GM18502 (cell line): ENCODE data around the gene XRCC5.
"Not testable (repeated sequence)": the region's sequence is repeated elsewhere in the genome, so short reads cannot be mapped to it uniquely, and the experiment has no call there.

Experiments
- ATAC-seq: cut with Tn5 transposase; IDR thresholded peaks from one replicate; pipeline ENCODE4 v1.9.1; 2021; ENCODE audit warnings: mild to moderate bottlenecking; ENCODE audit not compliant: unreplicated experiment, poor library complexity

Gene XRCC5

DNA sequence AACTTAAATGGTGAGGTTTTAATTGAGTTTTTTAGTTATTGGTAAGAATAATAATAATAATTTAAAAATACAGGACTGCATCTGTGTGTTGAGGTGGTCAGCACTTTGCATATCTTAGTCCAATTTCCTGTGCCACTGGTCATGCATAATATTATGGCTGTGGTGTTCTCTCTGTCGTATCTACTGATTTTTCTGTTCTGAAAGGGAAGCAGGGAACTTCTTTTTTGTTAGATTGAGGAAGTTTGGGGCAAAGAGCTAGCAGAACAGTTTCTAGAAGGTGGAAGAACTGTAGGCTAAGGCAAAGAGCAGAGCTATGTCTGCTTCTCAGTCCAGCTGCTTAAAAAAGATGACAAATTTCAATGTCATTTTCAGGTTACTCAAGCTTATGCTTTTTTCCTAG is 74.3 kb downstream of the XRCC5 start:
- ATAC-seq: no peak

DNA sequence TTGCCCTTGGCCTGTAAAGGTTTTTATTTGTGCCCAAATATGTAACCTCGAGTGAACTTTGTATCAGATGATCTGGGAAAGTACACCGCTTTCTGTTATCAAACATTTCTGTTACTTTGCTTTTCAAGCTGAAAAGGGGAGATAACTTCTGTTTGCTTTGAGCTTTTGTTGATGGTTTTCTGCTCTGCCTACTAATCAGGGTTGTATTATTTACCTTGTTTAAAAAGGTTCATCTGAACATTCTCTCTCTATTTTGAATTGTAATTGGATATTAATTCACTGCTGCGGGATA is 79.4 kb downstream of the XRCC5 start:
- no peak for ATAC-seq

DNA sequence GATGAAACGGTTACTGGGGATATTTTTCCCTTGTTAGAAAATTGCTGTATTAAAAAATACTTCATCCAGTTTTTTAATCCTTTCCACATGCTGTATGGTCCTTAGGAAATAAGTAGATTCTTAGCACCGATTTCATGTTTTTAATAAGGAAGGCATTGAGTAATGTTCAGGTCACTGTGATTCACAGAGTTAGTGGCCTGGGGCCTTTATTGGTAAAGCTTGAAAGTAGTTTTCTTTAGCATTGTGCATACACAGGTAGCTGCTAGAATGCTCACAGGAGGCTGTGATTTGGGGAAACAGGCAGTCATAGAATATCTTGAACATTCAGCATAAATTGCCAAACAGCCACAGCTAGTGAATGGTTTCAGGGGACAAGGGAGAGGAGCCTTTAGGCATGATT is 79.8 kb downstream of the XRCC5 start:
- no peak for ATAC-seq

DNA sequence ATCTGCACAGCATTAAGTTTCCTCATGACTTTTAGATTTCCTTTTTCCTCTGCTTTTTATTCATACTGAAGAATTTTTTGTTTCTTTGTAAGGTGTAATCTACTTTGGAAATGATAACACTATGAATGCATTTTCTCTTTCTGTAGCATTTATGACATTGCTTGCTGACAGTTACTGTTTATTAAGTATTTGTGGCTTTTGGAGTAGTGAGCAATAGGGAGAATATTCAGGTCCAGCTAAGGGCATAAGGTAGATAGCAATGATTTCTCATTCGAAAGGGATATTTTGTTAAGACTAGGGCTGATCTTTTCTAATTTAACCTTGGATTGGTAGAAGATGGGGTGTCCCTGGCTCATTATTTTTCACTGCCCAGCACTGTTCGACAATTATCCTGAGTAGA is 80.3 kb downstream of the XRCC5 start:
- ATAC-seq: no peak

DNA sequence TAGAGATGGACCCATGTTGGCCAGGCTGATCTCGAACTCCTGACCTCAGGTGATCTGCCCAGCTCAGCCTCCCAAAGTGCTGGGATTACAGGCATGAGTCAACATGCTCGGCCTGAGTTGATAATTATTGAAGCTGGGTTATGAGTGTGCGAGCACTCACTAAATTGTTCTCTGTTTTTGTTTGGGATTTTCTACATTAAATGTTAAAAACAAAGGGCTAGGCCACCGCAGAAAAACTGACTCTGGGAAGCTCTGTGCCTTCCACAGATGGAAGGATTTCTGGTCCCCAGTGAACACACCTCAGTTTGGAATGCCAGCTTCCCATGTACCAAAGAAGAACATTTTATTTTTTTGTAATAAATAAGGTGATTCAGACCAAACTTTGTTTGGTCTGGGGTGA is 83.0 kb downstream of the XRCC5 start:
- no peak for ATAC-seq

DNA sequence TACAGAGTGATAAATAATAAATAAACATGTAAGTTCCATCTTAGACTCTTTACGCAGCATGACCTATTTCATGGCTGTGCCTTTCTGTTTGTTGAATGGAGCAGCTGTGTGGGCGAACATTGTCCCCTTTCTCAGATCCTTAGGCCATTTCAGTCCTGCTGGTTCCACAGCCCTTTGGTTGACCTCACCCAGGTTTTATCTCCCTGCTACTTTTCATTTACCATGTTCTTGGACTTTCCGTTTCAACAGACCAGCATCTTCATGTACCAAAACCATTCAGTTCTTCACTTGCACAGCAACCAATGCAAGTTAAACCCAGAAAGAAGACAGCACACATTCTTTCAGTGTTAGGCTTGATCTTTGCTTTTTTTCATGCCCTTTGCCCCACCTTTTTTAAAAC is 83.8 kb downstream of the XRCC5 start:
- ATAC-seq: no peak

DNA sequence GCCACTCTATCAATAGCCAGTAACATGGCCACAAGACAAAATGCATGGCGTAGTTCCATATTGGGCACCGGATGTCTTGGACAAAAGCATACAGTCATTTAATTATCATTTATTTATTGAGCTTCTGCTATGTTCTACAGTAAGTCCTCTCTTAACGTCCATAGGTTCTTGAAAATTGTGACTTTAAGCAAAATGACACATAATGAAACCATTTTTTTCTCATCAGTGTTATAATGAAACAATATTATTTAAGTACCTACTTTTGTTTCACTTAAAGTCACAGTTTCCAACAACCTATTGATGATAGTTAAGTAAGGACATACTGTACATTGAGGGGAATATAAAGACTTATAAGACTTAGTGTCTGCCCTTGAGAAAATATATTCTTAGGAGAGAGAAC is 84.9 kb downstream of the XRCC5 start:
- no peak for ATAC-seq

DNA sequence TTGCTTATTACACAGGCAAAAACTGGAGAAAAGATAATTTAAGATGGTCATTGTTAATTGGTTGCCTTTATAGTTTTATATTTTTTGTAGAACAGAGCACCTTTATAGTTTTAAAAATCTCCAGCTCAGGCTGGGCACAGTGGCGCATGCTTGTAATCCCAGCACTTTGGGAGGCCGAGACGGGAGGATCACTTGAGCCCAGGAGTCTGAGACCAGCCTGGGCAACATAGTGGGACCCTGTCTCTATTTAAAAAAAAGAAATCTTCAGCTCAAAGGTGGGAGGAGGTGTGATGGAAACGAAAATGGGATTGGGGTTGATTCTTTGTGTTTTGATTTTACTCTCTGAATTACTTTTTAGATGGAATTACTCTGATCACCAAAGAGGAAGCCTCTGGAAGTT is 85.4 kb downstream of the XRCC5 start:
- no peak for ATAC-seq

DNA sequence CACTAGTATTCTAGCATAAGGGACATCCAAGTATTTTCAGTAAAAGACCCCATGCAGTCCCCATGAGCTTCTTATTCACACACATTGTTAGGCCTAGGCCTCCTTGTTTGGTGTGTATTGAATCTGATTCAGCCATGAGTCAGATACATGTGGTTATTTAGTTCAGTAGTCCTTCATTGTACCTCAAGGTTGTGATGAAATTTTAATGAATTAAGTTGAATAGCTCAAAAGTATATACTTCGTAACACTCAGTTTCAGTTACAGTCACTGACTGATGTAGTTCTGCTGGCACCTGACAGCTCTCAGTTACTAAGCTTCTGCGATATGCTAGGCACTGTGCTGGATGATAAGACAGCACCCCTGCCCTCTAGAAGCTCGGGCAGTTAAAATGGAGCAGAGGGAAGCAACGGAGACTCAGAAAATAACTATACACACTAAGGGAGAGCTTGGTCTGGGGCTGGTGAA is 86.4 kb downstream of the XRCC5 start:
- no peak for ATAC-seq

DNA sequence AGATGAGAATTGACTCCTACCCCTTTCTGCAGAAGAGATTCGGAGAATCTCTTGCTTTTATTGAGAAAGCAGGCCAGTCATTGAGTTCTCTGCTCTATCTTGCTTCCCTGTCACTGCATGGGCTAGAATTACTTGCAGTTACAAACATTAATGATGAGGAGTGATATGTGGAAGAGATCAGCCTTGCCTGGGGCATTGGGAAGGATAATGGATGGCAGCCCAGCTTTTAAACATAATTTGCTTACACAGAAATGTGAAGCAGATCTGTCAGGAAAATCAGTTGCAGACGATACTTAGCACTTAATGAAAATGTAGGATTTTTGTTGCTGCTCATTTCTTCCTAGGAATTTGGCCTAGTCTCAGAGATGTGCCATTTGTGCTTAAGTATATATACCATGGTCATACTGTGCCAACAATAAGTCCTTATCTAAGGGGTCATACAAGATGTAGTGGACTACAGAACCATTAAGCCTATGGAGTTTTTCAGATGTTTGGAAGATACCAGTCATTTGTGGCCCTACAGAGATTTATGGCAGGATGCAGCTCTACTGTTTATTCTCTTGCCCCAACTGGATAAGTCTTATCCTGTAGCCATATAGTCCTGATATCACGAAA is 92.7 kb downstream of the XRCC5 start:
- no peak for ATAC-seq

DNA sequence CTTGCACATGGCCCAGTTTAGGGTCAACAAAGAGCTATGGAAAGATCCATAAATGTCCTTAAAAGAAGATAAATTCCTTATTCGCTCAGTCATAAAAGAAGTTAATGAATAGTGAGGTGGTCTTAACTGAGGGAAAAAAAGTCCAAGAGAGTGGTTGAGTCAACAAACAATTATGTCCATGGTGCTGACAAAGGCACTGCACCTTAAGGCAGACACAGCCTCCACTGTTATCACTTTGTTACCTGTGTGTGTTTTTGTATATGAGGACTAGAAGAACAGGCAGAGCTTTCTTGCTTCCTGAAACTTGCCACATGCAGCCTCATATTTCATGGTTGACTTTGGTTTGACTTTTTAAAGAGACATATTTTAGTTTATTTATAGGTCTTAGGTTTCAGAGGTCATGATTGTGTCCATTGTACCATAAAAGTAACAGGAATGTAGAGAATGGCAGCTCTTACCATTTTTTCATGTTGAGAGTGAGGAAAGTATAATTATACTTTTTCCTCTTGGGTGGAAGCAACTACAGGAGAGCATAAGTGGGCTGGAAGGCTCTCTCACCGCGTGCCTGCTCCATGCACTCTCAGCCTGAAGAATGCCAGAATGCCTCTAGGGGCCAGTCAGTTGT is 93.6 kb downstream of the XRCC5 start:
- ATAC-seq: no peak

DNA sequence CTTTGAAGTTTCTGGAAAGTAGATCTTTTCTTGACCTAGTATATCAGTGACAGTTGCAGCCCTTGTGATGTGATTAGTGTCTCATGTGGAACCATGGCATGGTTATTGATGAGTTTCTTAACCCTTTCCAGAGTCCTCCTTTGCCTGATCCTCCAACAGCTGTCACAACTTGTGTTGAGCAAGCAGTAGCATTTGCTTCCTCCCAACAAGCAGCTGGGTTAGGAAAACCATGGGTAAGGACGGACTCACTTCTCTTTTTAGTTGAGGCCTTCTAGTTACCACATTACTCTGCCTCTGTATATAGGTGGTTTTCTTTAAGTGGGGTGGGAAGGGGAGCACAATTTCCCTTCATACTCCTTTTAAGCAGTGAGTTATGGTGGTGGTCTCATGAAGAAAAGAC is 96.3 kb downstream of the XRCC5 start:
- ATAC-seq: peak; percentile 3

DNA sequence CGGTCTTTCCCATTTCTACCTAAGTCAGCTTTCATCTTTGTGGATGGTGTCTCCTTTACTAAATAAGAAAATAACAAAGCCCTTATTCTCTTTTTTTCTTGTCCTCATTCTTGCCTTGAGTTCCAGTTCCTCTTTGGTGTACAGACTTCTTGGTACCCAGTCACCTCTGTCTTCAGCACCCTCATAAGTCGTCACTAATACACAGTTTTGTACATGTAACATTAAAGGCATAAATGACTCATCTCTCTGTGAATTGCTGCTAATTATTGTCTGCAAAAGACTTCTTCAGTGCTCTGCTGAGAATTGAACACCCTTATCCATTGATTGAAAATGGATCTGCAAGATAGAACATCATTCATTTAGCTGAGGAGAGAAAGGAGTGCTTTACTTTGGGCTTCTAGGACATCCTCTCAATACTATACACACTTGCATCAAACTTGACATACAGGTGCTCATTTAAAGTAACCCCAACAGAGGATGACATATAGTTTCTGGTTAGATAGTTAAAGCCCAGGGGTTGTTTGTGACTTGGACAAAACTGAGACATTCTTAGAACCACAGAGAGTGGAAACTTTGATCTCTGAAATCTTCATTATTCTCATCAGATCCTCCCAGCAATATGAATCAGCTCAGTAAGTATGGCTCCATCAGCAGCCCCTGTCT is 97.0 kb downstream of the XRCC5 start:
- peak; percentile 87 for ATAC-seq

DNA sequence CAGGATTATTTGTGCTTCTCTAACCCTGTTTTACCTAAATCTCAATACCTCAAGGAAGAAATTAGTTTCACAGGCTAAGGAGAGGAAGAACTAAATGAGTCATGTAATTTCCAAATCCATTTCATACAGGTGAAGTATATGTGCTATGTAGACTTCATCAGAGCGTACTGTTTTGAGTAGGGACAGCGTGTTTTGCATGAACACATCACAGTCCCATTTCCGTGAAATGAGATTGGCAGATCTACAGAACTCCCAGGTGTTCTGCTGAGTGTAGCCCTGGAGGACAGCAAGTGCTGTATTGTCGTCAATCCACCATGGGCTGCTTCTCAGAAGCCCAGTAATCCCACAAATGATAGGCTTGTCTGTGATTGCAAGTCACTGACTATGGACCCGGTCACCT is 97.7 kb downstream of the XRCC5 start:
- peak; percentile 49 for ATAC-seq

DNA sequence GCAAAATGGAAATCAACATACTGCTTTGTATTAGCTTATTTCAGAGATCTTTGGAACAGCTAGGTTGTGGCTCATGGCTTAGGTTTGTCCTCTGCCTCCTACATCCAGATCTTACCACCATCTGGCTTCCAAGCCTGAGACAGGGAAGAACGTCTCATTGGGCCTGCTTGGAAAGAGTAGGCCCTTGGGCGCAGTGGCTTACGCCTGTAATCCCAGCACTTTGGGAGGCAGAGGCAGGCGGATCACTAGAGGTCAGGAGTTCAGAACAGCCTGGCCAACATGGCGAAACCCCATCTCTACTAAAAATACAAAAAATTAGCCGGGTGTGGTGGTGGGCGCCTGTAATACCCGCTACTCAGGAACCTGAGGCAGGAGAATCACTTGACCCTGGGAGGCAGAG is 99.5 kb downstream of the XRCC5 start:
- not testable (repeated sequence) for ATAC-seq

DNA sequence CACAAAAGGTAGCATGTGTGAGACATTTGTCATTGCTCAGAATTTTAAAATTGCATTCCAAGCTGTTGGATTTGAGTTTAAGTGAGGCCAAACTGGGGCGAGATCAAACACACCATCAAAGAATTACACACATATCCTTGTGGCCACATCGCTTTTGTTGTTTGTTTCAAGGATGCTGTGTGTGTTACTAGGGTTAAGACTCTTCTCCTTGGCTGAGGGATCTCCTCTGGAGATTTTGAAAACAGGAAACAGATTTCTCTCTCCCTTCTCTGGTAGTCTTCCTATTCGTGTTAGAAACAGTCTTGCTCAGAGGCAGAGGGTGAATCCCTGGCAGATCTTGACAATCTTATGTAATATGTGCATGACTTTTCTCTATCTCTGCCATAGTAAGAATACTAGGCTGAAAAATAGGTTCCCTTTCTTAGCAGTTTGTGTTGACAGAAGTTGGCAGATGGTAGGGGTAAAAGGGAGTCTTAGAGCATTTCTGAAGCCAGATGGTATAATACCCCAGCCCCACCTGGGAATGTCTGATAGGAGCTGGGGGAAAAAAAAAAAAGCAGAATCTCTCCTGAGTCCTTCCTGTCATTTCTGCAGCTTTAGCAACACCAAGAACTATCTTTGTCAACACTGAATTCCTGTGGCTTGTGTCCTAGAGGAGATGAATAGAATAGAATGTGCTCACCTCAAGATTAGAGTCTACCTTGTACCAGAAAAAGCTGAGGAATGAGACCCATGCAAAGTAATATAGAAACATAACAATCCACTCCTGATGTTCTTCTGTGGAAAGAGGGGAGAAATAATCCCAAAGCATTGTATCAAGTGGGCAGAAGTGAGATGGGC is 101.8 kb downstream of the XRCC5 start:
- no peak for ATAC-seq

DNA sequence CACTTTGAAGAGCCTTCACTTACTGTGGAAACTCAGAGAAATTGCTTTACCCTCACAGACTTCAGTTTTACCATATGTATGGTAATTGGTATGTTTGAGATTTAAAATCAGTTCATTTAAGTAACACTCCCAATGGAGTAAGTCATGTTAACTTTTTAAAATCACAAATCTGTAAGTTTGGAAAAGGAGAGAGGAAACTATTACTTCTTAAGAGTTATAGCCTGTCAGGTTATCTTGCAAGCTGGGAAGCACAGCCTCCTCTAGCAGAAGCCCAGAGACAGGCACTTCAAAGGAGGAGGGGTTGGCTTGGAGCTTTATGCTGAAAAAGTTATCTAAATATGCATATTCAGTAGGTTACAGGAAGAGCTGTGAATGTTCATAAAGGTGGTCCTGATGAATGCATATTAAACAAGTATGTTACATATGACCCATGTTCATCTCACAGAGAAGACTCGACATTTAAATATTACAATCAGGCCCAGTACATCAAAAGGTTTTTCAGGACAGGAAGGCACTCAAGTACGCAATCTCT is 102.5 kb downstream of the XRCC5 start:
- no peak for ATAC-seq

DNA sequence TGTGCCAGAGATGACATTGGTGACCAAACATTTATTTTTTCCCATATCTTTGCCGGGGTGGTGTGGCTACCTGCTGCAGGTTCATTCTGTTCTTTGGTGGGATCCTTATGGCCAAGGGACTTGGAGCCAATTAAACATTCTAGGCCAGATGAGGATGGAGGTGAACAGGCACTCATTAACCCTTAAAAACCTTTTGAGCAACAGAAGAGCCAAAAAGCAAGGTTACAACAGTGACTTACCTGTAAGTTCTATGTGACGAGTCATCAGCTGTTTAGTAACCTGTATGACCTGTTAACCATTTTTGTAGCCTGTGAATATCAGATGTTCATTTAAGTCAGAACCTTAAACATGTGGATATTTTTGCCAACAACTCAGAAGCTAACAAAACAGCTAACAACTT is 105.6 kb downstream of the XRCC5 start:
- no peak for ATAC-seq

DNA sequence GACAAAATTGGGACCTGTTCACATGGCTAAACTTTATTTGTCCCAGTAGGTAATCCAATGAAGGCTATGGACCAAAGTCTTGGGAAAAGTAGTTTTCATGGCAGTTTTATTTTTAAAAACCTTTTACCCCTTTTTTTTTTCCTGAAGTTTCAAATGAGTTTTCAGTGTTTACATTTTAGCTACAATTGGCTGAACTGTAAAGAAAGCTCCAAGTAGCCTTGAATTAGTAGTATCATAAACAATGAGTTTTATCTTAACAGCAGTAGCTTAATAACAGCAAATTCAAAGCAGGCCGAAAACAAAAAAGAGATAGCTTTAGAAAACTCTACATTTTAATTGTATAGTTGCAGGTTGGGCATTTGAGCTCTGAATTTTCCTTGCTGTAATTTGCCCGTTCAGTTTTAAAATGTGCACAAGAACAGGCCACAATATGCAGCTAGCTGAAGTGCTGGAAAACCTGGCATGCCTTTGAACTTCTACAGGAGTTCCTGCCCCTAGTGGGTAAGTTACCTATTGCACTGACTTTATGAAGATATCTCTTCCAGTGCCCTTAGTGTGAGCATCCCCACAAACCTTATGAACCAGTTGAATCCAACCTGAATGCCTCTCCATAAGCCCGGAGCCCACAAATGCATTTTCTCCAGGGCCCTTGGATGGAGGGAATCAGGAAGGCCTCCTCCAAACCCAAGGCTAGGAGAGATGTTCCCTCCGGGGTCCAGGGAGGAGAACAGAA is 106.7 kb downstream of the XRCC5 start:
- no peak for ATAC-seq
